Measurements from ENCODE around the gene UXS1. TPM values are rescaled to one million over a fixed set of nuclear protein-coding genes. Genes with fewer than 3 reads are reported as not detected.
"Not testable (repeated sequence)": the region's sequence is repeated elsewhere in the genome, so short reads cannot be mapped to it uniquely, and the experiment has no call there.

The UXS1 gene
- 19.7 TPM for polyA plus RNA-seq

GRCh38 chr2:106193977-106194778 lies at the start of gene UXS1:
Gene UXS1, minus strand, starts transcription at chr2:106194301. Its CDS starts 60 bp downstream, at chr2:106194241.
- H3K9me3 Mint-ChIP-seq: no peaks in the 10 kb centered on the region
- peak within 1 kb of the TSS; percentile 26 to 97 (median 95) for H3K27ac Mint-ChIP-seq
- H3K27me3 Mint-ChIP-seq: peaks cover 5% of the 10 kb centered on the region
- peaks cover 5% of the 10 kb centered on the region for H3K36me3 Mint-ChIP-seq
- peaks cover 25 to 29% (median 28%) of the 10 kb centered on the region in 3 donors for H3K4me1 Mint-ChIP-seq
- H3K4me3 Mint-ChIP-seq: peak within 1 kb of the TSS; percentile 96 to 99 (median 98)

GRCh38 chr2:106239491-106239890 lies 45.4 kb upstream of the UXS1 start:
- H3K27ac Mint-ChIP-seq, H3K4me3 Mint-ChIP-seq, H3K4me1 Mint-ChIP-seq, H3K27me3 Mint-ChIP-seq, H3K36me3 Mint-ChIP-seq: not testable (repeated sequence)
- peaks cover 7 to 18% (median 10%) of the 10 kb centered on the region in 3 donors for H3K9me3 Mint-ChIP-seq

GRCh38 chr2:106235392-106235791 lies 41.3 kb upstream of the UXS1 start:
- not testable (repeated sequence) for H3K27me3 Mint-ChIP-seq, H3K4me3 Mint-ChIP-seq, H3K36me3 Mint-ChIP-seq, H3K4me1 Mint-ChIP-seq
- H3K27ac Mint-ChIP-seq: peak overlapping the region in 1 of 3 donors; percentile 74
- peaks cover 7 to 22% (median 15%) of the 10 kb centered on the region in 3 donors for H3K9me3 Mint-ChIP-seq

GRCh38 chr2:106233350-106233706 lies 39.2 kb upstream of the UXS1 start:
- H3K4me3 Mint-ChIP-seq: no peak overlapping the region
- H3K27me3 Mint-ChIP-seq: peaks cover 10% of the 10 kb centered on the region
- peaks cover 2% of the 10 kb centered on the region for H3K36me3 Mint-ChIP-seq
- H3K9me3 Mint-ChIP-seq: peaks cover 7 to 22% (median 15%) of the 10 kb centered on the region in 3 donors
- no peaks in the 10 kb centered on the region for H3K4me1 Mint-ChIP-seq
- no peak overlapping the region for H3K27ac Mint-ChIP-seq

GRCh38 chr2:106232638-106233349 lies 38.7 kb upstream of the UXS1 start:
- H3K9me3 Mint-ChIP-seq: peaks cover 7 to 22% (median 15%) of the 10 kb centered on the region in 3 donors
- peak overlapping the region in 1 of 3 donors; percentile 19 for H3K27ac Mint-ChIP-seq
- no peaks in the 10 kb centered on the region for H3K4me1 Mint-ChIP-seq

GRCh38 chr2:106223347-106223746 lies 29.2 kb upstream of the UXS1 start:
- no peaks in the 10 kb centered on the region for H3K4me1 Mint-ChIP-seq
- H3K27ac Mint-ChIP-seq: no peak overlapping the region
- H3K27me3 Mint-ChIP-seq: peaks cover under 1% of the 10 kb centered on the region
- no peak overlapping the region for H3K4me3 Mint-ChIP-seq
- H3K36me3 Mint-ChIP-seq: no peaks in the 10 kb centered on the region
- H3K9me3 Mint-ChIP-seq: peaks cover 0 to 2% (median 0%) of the 10 kb centered on the region in 3 donors

More at GRCh38 chr2:106232638-106233349, 38.7 kb upstream of the UXS1 start:
- peaks cover 10% of the 10 kb centered on the region for H3K27me3 Mint-ChIP-seq
- peaks cover 2% of the 10 kb centered on the region for H3K36me3 Mint-ChIP-seq
- H3K4me3 Mint-ChIP-seq: no peak overlapping the region

- not testable (repeated sequence) for H3K27me3 Mint-ChIP-seq, H3K4me1 Mint-ChIP-seq, H3K36me3 Mint-ChIP-seq, H3K4me3 Mint-ChIP-seq, H3K27ac Mint-ChIP-seq, H3K9me3 Mint-ChIP-seq
These were observed 28.0 kb upstream of the UXS1 start for GRCh38 chr2:106222057-106222456.

GRCh38 chr2:106219813-106220212 lies 25.7 kb upstream of the UXS1 start:
- Mint-ChIP-seq H3K4me1 (no peaks in the 10 kb centered on the region), H3K27ac (no peak overlapping the region), H3K9me3 (peaks cover 0 to 6% (median 0%) of the 10 kb centered on the region in 3 donors), H3K27me3 (peaks cover 2% of the 10 kb centered on the region), H3K36me3 (no peaks in the 10 kb centered on the region), H3K4me3 (no peak overlapping the region)

GRCh38 chr2:106219157-106219556 lies 25.1 kb upstream of the UXS1 start:
- not testable (repeated sequence) for H3K9me3 Mint-ChIP-seq, H3K27ac Mint-ChIP-seq, H3K4me1 Mint-ChIP-seq, H3K36me3 Mint-ChIP-seq, H3K27me3 Mint-ChIP-seq, H3K4me3 Mint-ChIP-seq

GRCh38 chr2:106208874-106209273 lies 14.8 kb upstream of the UXS1 start:
- Mint-ChIP-seq H3K4me3 (no peak overlapping the region), H3K27ac (no peak overlapping the region), H3K36me3 (peaks cover 1% of the 10 kb centered on the region), H3K9me3 (peaks cover 0 to 10% (median 0%) of the 10 kb centered on the region in 3 donors), H3K27me3 (peaks cover 18% of the 10 kb centered on the region), H3K4me1 (peaks cover 0 to 2% (median 0%) of the 10 kb centered on the region in 3 donors)

- Mint-ChIP-seq H3K27ac (no peak overlapping the region), H3K27me3 (peaks cover 20% of the 10 kb centered on the region), H3K4me3 (no peak overlapping the region), H3K9me3 (peaks cover 0 to 10% (median 0%) of the 10 kb centered on the region in 3 donors), H3K36me3 (peaks cover 1% of the 10 kb centered on the region), H3K4me1 (peaks cover 0 to 2% (median 0%) of the 10 kb centered on the region in 3 donors)
These were observed 14.3 kb upstream of the UXS1 start for GRCh38 chr2:106208399-106208798.

- H3K27ac Mint-ChIP-seq: no peak overlapping the region
- peaks cover 1% of the 10 kb centered on the region for H3K36me3 Mint-ChIP-seq
- H3K9me3 Mint-ChIP-seq: peaks cover 0 to 10% (median 0%) of the 10 kb centered on the region in 3 donors
- peaks cover 19% of the 10 kb centered on the region for H3K27me3 Mint-ChIP-seq
- peaks cover 0 to 2% (median 0%) of the 10 kb centered on the region in 3 donors for H3K4me1 Mint-ChIP-seq
- no peak overlapping the region for H3K4me3 Mint-ChIP-seq
These were observed 13.1 kb upstream of the UXS1 start for GRCh38 chr2:106207246-106207645.

- Mint-ChIP-seq H3K27ac (no peak overlapping the region), H3K36me3 (peaks cover 1% of the 10 kb centered on the region), H3K4me1 (peaks cover 0 to 2% (median 0%) of the 10 kb centered on the region in 3 donors), H3K27me3 (peaks cover 23% of the 10 kb centered on the region), H3K9me3 (peaks cover 0 to 10% (median 0%) of the 10 kb centered on the region in 3 donors), H3K4me3 (no peak overlapping the region)
These were observed 11.4 kb upstream of the UXS1 start for GRCh38 chr2:106205488-106205887.

- not testable (repeated sequence) for H3K27ac Mint-ChIP-seq, H3K4me1 Mint-ChIP-seq, H3K9me3 Mint-ChIP-seq, H3K36me3 Mint-ChIP-seq, H3K4me3 Mint-ChIP-seq
- H3K27me3 Mint-ChIP-seq: peaks cover 23% of the 10 kb centered on the region
These were observed 10.4 kb upstream of the UXS1 start for GRCh38 chr2:106204551-106204950.

GRCh38 chr2:106201661-106202060 lies 7.6 kb upstream of the UXS1 start:
- peaks cover 4% of the 10 kb centered on the region for H3K36me3 Mint-ChIP-seq
- H3K4me1 Mint-ChIP-seq: no peaks in the 10 kb centered on the region
- no peaks in the 10 kb centered on the region for H3K9me3 Mint-ChIP-seq
- H3K27ac Mint-ChIP-seq: no peak overlapping the region
- no peak overlapping the region for H3K4me3 Mint-ChIP-seq
- peaks cover 22% of the 10 kb centered on the region for H3K27me3 Mint-ChIP-seq
